ENCODE measurements around the gene ST8SIA2.

The ST8SIA2 gene

DNA sequence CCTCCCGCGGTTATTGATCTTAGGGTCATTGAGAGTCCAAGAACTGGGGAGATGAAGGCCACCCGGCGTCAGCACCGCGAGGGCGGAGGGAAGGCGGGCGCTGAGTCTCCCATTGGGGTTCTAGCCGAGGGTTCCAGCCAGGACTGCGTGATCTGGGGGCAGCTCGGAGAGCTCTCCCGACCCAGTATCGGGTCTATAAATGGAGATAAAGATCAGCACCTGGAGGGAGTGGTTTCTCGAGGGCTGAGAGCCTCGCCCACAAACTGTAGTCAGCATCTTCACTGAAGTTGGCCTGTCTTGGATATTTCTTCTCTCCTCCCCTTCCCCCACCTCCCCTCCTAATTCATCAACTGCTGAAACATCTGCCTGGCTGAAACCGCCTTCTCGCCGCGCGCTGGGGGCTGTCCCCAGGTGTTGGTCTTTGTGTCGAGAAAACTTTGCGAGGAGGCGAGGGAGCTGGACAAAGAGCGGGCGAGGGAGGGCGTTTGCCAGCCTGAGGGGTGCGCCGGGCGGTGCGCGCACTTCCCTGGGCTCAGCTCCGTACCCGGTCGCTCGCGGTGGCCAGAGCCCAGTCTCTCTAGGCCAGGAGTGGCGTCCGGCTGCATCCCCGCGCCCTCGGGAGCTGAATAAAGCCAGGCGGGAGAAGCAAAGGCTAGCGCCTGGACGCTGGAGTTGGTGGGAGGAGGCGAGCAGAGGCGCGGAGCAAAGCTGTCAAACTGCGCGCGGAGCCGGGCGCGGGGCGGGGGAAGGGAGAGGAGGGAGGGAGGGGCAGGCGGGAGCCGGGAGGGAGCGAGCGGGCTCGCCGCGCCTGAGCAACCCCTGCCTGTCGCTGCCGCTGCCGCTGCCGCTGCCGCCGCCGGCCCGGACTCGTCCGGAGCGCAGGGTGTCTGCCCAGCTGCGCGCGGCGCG lies at the start of gene ST8SIA2:
ST8SIA2 (plus strand) TSS at position 811 of the 909 bp plus-strand sequence. CDS start 184 bp downstream, outside the sequence.
- no peak for DNase-seq (ENCODE audit: low read depth in 1 of 2, low spot score in 1 of 2)

DNA sequence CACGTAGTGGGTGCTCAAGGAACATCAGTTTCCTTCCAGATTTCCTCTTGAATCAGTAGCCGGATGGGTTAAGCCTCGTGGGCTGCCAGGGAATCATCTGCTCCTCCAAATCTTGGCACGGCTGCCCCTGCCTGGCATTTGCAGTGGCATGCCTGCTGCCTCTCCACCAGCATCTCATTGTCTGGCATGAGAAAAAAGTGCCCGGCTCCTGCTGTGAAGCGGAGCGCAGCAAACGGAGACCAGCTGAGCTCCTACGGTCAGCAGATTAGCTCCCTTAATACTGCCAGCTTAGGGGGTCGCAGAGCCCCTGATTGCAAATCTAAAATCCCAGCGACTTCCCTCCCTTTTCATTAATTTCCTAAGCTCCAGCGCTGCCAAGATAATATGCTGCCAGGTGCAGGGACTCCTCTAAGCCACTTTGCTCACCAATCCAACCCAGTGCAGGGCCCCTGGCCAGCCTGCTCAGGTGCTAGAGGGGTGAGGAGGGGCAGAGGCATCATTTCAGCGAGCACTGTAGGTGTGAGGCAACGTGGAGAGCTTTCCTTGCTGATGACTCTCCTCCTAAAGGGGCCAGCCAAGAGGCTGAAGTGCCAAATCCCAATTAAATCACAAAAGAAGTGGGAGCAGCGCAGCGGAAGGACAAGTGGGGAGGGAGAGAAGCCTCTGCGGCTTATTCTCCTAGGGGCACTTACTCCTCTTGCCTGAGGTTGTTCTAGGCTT lies 49.6 kb upstream of the ST8SIA2 start:
- DNase-seq (ENCODE audit: low read depth in 1 of 2, low spot score in 1 of 2), result no peak

DNA sequence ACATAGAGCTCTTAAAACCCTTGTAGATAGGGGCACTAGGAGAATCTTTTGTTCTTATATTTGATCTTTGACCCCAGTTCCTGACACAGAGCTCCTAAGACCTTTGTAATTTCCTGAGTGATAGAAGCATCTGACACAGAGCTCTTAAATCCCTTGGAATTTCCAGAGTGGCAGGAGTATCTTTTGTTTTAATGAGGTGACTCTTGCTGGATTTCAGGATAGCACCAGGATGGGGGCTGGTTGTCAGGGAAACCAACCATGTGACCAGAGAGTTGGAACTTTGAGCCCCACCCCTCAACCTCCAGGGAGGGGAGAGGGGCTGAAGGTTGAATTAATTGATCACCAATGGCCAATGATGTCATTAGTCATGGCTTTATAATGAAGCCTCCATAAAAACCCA lies 47.6 kb upstream of the ST8SIA2 start:
- no peak for DNase-seq (ENCODE audit: low read depth in 1 of 2, low spot score in 1 of 2)

DNA sequence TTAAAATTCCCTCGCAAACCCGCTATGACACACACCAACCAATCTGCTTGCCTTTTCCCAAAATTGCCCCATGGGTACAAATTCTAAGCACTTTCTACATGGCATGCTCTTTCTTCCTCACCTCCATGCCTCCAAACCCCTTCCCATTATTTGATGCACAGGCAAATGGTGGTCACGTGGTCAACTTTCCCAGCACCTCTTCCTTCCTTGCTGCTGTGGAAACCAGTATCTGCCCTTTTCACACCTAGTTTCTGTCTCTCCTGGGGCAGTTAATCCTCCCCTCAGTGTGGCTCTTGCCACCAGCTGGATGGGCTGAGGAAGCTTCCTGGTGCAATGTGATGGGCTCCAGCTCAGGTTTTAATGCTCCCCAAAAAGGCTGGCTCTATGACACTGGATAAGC lies 38.4 kb upstream of the ST8SIA2 start:
- DNase-seq (ENCODE audit: low read depth in 1 of 2, low spot score in 1 of 2), result no peak

- DNase-seq (ENCODE audit: low read depth in 1 of 2, low spot score in 1 of 2), result no peak
Measured at GRCh38 chr15:92361321-92362000, 32.2 kb upstream of the ST8SIA2 start.

DNA sequence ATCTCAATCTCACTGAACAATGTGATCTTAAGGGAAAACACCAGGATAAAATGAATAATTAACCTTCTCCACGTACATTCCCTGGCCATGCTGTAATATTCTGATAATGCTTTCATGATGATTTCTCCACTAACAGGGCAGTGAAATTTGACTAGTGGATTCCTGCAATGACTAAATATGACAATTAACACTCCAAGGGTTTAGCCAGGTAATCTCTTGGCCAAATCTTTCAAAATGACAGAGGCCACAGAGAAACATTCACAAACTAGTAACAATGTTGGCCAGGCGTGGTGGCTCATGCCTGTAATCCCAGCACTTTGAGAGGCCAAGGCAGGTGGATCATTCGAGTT lies 31.7 kb upstream of the ST8SIA2 start:
- no peak for DNase-seq (ENCODE audit: low read depth in 1 of 2, low spot score in 1 of 2)

DNA sequence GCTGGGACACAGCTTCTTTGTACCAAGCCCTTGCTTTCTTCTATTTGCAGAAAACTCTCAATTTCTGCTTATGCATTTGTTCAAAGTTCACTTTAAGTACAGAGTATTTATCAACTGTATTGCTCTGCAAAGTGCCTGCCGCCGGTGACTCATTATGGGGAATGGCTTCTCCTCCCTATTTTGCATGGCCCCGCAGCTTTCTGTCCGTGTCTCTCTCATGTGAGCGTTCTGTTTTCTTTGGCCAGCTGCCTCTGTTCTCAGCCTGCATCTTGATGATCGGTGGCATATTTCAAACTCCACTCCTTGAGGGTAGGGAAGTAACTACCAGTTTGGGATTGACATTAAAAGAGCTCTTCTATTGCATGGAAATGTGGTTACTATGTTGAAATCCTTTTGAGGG lies 28.6 kb upstream of the ST8SIA2 start:
- no peak for DNase-seq (ENCODE audit: low read depth in 1 of 2, low spot score in 1 of 2)

GRCh38 chr15:92365906-92366305 lies 27.8 kb upstream of the ST8SIA2 start:
- DNase-seq (ENCODE audit: low read depth in 1 of 2, low spot score in 1 of 2), result no peak

- no peak for DNase-seq (ENCODE audit: low read depth in 1 of 2, low spot score in 1 of 2)
Measured at GRCh38 chr15:92366381-92366780, 27.3 kb upstream of the ST8SIA2 start.

DNA sequence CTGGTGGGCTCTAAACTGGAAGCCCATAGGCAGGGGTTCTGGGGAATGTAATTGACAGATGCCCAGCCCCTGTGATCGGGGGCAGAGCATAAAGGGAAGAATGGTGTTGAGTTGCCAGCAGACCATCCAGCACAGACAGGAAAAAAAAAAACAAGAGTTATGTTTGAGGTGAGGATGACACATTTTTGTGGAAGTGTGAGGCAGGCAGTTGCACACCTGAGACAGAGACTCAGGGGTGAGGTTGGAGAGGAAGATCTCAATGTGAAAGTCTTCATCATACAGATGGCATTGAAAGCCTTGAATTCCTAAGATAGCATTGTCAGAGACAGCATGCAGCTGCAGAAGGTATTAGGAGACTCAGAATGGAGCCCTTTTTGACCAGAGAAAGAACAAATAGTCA lies 18.6 kb upstream of the ST8SIA2 start:
- DNase-seq (ENCODE audit: low read depth in 1 of 2, low spot score in 1 of 2), result no peak

GRCh38 chr15:92376109-92376508 lies 17.6 kb upstream of the ST8SIA2 start:
- DNase-seq (ENCODE audit: low read depth in 1 of 2, low spot score in 1 of 2), result no peak

GRCh38 chr15:92377083-92377789 lies 16.4 kb upstream of the ST8SIA2 start:
- DNase-seq (ENCODE audit: low read depth in 1 of 2, low spot score in 1 of 2), result no peak

GRCh38 chr15:92383519-92384324 lies 10.0 kb upstream of the ST8SIA2 start:
- no peak for DNase-seq (ENCODE audit: low read depth in 1 of 2, low spot score in 1 of 2)

GRCh38 chr15:92384381-92384780 lies 9.3 kb upstream of the ST8SIA2 start:
- no peak for DNase-seq (ENCODE audit: low read depth in 1 of 2, low spot score in 1 of 2)

DNA sequence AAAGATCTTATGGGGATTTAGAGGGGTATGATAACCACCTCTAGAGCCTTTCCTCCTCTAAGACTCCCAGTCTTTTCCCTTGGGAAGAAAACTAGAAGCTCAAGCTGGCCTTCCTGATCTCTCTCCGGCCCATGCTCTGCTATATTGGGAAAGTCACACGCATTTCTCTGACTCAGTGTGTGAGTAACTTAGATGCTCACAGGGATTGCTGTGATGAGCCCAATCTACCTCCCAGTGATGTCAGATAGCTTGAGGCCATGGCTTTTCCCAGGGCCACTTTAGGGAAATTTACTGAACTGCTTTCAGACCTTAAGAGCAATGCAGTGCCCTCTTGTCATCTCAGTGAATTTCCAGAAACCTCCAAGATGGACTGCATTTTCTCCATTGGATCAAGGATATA lies 8.6 kb upstream of the ST8SIA2 start:
- DNase-seq (ENCODE audit: low read depth in 1 of 2, low spot score in 1 of 2), result no peak

DNA sequence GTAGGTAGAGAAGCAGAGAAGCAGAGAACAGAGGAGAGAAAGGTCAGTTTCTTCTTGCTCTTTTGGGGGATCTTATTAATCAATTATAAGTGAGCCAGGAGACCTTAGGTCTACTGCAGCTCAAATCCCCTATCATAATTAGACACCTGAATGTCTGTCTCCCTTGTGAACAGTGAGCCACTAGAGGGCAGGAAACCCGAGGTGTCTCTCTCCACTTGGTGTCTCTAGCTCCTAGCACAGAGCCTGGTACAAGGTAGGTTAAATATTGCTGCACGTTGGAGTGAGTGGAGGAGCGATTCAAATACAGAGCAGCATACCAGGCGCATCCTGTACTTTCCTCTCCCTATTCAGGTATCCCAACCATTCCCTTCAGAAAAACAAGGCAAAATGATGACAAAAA lies 2.0 kb upstream of the ST8SIA2 start:
- no peak for DNase-seq (ENCODE audit: low read depth in 1 of 2, low spot score in 1 of 2)

DNA sequence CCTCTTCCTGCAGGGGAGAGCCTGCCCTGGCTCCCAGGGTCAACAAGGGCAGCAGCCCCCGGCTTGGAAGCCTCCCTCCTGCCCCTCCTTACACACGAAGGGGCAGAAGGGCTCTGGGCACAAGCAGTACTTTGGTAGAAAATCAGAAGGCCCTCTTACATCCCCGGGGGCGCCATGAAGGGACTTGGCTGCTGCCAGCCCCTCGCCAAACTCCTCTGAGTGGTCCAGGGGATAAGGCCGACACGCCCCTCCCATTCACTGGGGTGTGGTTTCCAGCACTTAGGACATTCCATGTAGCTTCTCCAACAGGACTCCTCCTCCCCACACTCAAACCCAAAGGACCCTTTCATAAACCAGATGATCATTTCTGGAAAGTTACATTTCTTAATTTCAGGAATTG lies 1.2 kb upstream of the ST8SIA2 start:
- DNase-seq (ENCODE audit: low read depth in 1 of 2, low spot score in 1 of 2), result no peak

GRCh38 chr15:92393980-92394308 lies 263 bp downstream of the ST8SIA2 start:
- no peak for DNase-seq (ENCODE audit: low read depth in 1 of 2, low spot score in 1 of 2)

- DNase-seq (ENCODE audit: low read depth in 1 of 2, low spot score in 1 of 2), result no peak
Measured at GRCh38 chr15:92394309-92395097, 822 bp downstream of the ST8SIA2 start.

DNA sequence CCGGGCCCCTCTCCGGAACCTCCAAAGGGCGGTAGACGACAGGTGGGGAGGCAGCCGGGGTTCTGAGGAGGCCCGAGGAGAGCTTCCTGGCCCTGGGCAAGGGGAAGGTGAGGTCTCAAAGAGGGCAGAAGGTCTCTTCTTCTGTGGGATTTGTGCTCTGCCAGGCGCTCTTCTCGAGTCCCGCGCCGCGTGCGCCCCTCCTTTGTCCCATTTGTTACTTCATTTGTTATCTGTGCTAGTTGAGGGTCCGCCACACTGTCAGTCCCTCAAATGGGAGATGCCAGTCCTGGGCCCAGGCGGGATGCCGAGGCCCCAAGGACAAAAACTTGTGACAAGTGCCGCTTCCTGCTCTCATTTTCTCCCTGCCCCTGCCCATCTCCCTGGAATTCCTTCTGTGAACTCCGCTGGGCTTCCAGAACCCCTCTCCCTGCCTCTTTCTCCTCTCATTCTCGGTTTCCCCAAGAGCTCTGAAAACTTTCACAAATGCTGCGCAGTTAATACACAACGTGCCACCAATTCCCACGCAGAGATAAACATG lies 1.5 kb downstream of the ST8SIA2 start:
- no peak for DNase-seq (ENCODE audit: low read depth in 1 of 2, low spot score in 1 of 2)

Data from stimulated activated CD4-positive, alpha-beta T cell treated with anti-CD3 and anti-CD28 coated beads, Interleukin-15, amount 100 ng/mL, for 1 hour (primary cell).